Measurements from ENCODE around the gene TMEM47.

TMEM47 gene

DNA sequence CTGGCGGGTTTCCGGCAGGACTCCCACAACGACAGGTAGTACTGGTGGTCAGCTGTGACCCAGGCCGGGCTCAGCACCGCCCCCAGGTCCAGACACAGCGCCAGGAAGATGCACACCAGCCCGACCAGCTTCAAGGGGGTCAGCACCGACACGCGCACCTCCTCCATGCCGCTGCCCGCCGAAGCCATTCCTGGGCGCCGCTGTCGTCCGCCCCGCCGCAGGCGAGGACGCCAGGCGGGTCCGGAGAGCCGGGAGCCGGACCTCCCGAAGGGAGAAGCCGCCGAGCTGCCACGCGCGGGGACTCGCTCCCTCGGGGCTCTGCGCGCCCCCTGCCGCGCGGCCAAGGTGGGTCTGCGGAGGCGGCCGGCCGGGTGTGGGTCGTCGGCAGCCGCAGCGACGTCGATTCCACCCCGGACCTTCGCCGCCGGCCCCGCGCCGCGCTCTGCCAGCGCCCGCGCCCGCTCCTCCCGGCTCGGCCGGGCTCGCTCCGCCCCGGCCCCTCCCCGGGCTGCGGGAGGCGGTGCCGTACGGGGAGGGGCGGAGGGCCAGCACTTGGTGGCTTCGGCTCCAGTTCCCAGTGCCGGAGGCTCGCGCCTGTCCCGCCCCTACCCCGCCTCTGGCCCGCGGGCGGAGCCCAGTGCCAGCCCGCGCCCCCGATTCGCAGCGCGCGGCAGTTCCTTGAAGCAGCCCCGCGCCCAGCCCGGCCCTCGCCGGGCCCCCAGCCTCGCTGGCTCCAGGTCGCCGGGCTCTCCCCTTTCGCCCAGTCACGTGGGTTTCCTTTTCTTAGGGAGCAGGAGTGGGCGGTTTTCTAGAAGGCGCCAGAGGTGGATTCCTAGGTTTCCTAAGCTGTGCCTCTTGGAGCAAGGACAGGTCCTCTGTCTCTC is at the start of gene TMEM47:
TMEM47 (minus strand) TSS at position 444 of the 884 bp plus-strand sequence; CDS start at position 188, 256 bp downstream.
- peak; percentile 37 for DNase-seq (ENCODE audit: low read depth)

GRCh38 chrX:34687095-34687494 is 30.0 kb upstream of the TMEM47 start:
- DNase-seq (ENCODE audit: low read depth): no peak

DNA sequence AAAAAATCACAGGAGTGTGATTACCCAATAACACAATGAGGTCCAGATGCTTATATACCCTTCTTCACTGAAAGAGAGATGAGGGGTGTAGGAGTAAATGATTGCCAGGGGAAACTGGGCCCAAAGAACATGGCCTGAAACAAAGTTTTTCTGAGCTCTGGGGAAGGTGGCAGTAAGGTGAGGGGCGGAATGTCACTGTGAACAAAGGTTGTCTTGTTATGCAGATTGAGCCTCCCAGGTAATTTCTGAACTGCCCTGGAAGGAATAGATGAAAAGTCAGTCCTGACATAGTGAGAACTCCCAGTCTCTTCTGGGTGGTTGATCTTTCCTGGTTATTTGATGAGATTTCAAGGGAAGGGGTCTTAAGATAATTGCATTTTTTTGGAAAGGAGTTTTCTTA is 2.5 kb upstream of the TMEM47 start:
- DNase-seq (ENCODE audit: low read depth): no peak

DNA sequence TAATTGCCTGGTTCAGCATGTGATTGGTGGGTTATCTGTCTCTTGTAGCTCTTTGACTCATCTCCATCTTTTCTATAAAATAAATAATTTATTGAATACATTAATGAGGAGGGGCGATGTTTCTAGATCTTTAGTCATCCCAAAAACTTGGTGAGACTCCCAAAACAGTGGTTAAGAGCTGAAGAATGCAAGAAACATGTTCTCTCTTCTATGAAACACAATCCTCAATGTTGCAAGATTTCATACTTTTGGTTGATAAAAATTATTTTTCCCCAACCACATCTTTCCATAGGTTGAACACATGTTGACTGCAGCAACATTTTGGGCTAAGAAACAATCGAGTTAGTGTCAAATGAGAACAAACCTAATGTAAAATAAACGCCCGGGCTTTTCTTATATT is 1.2 kb upstream of the TMEM47 start:
- DNase-seq (ENCODE audit: low read depth): no peak

- DNase-seq (ENCODE audit: low read depth): no peak
These were observed 613 bp upstream of the TMEM47 start for GRCh38 chrX:34657726-34658070.

DNA sequence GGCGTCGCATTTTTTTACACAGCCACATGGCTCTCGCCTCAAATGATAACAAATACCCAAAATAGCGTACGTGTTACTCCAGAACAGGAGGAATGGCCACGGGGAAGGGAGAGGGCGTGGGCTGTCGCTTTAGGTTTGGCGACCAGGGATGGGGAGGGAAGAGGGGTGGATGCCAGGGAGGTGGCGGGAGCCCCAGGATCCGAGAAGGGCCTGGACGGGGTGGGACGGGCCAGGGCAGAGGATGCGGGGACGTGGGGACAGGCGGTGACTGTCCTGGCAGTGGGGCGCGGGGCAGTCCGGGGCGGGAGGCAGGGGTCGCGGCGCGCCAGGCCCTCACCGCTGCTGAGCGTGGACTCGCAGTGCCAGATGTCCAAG is 631 bp downstream of the TMEM47 start:
- DNase-seq (ENCODE audit: low read depth): no peak

GRCh38 chrX:34655501-34656455 is 1.3 kb downstream of the TMEM47 start:
- no peak for DNase-seq (ENCODE audit: low read depth)

DNA sequence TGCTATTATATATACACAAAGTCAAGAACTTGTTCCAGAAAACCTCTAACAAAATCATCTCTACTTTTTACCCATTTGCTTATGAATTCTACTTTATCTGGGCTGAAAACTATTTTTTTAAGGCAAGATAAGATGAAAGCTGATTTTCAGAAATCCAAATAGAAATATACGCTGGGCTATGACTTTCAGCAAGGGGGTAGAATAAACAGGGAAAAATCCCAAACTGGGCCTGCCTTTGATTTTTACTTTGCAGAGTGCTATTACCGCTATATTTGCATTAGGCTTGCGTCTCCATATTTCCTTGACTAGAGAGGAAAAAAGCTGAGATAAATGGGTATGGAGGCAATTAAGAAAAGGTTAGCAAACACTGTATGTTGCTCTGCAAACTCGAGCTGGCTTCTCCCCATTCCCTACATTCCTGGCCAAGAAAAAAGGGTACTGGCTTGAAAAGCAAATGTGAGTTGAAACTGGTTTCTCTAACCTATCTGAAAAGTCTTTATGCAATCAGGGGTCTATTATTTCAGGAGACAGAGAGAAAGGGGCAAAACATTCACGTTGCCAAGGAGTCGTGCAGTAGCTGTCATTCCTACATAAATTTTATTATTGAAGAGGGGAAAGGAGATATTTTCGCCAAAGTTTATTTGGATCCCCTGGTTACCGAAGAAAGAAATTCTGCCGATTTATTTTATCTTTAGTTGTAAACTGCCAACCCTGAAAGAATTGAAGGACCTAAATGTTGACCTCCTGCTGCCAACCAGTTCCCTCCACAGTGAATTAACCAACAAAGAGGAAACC is 2.2 kb downstream of the TMEM47 start:
- DNase-seq (ENCODE audit: low read depth): no peak

DNA sequence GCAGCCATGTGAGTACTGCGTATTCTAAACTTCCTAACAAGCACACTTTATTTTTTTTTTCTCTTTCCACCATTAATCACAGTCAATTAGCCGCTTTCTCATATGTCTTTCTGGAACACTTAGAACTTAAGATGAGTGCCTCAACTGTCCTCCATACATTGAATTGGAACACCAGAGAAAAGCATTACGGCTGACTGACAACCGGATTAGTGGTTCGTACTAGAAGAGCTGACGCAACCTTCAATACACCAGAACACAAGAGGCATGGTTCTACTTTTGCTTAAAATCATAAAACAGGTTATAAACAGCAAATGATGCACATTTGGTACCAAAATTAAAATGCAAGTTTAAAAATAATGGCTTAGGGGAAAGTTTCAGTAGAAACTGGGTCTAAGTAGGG is 3.3 kb downstream of the TMEM47 start:
- no peak for DNase-seq (ENCODE audit: low read depth)

- DNase-seq (ENCODE audit: low read depth): no peak
These were observed 14.2 kb downstream of the TMEM47 start for GRCh38 chrX:34642849-34643248.

- no peak for DNase-seq (ENCODE audit: low read depth)
These were observed 19.0 kb downstream of the TMEM47 start for GRCh38 chrX:34638116-34638515.

GRCh38 chrX:34634349-34634748 is 22.7 kb downstream of the TMEM47 start:
- DNase-seq (ENCODE audit: low read depth): no peak

DNA sequence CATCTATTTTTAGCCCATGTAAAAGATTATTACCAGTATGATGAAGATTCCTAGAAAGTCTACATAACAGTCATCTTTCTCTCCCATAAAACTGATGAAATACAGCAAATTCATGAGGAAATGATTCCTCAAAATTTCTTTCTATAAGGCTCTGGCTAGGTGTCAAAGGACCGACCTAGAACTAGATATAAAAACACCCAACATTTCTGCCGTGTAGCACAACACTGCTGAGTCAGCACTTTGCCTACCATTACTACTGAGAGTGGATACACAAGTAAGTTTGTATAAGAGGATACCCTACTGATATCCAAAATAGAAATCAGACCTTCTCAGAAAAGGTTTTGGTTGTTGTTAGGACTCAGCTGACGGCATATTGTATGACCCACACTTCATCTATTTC is 24.7 kb downstream of the TMEM47 start:
- DNase-seq (ENCODE audit: low read depth): no peak

- no peak for DNase-seq (ENCODE audit: low read depth)
These were observed 25.4 kb downstream of the TMEM47 start for GRCh38 chrX:34631479-34632220.

DNA sequence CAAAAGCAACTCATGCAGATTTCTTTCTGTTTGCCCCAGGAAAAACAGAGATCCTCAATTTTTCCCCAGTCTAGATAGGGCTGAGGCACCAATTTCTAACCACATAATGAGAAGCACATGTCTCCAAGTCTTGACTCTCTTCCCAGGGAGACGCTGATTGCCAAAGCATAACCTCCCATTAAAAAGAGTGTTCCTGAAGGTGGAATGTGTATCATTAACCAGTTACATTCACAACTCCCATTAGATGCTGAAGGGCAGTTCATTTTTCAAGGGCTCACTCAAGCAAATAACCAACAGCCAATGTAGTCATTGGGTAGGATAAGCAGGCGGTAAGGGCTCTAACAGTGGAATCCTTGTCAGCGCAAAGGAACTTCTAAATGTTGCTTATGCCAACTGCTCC is 27.5 kb downstream of the TMEM47 start:
- no peak for DNase-seq (ENCODE audit: low read depth)

DNA sequence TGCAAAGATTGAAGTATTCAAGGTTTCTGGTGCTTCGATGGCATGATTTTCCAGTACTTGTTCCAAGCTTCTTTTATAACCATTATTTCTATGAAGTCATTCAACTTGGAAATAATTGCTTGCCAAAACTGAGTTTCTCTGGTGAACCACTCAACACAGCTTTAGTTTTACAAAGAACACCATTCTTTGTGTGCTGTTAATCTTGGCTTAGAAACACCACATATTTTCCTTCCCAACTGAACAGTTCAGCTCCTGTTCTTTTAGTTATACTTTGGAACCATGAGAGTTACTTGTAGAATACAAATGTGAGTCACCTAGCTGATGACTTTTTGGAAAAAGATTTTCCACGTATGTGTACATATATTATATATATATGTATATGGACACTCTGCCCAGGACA is 32.7 kb downstream of the TMEM47 start:
- DNase-seq (ENCODE audit: low read depth): no peak

DNA sequence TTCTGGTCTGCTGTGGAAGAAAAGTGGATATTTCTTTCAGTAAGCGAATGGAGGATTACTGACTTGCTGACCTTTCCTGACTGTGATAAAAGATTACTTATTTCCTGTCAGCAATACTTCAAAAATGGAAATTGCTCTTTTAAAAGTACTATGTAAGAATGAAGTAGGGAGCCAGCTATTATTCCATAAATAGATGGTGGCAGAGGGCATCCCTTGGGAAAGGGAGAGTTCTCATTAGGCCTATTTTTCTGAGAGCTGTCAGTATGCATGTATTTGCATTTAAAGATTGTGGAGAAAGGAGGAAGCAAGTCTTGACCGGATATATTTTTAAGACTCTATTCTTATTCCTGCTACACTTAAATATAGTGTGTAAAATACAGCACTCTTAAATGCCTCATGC is 37.2 kb downstream of the TMEM47 start:
- no peak for DNase-seq (ENCODE audit: low read depth)

- no peak for DNase-seq (ENCODE audit: low read depth)
These were observed 45.0 kb downstream of the TMEM47 start for GRCh38 chrX:34612036-34612435.

DNA sequence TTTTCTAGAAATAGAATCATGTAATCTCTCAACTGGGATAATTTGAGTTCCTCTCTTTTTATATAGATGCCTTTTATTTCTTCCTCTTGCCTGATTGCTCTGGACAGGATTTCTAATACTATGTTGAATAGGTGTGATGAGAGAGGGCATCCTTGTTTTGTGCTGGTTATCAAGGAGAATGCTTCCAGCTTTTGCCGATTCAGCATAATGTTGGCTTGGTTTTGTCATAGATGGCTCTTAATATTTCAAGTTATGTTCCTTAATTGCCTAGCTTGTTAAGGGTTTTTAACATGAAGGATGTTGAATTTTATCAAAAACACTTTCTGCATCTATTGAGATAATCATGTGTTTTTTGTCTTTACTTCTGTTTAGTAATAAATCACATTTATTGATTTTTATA is 58.7 kb downstream of the TMEM47 start:
- no peak for DNase-seq (ENCODE audit: low read depth)

- no peak for DNase-seq (ENCODE audit: low read depth)
These were observed 70.1 kb downstream of the TMEM47 start for GRCh38 chrX:34586936-34587335.

DNA sequence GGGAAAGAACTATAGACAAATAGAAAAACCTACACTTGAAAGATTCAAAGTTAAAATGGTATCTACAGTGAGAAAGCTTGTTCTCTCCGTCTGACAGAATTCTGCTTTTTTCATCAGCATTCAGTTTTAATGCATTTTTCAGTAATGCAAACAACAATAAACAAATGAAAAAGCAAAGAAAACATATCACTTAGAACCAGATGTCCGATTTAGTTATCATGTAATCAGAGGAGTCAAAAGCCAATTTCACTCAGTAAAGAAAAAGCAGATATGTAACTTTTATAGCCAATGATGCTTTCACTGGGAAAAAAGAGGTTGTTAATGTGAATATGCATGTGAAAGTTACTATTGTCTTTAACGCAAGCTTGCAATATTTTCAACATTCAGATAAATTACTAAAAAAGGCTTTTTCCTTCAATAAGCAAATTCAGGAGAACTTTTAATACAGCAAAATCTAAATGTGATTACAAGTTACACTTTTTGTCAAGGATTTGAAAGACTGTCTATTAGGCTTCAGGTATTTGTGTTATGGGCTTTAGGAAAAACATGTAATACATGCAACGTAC is 70.7 kb downstream of the TMEM47 start:
- DNase-seq (ENCODE audit: low read depth): no peak

Measured in HS-5 (cell line).